ENCODE measurements around the gene SDK1.
"Not testable (repeated sequence)": the region's sequence is repeated elsewhere in the genome, so short reads cannot be mapped to it uniquely, and the experiment has no call there.

The SDK1 gene

GRCh38 chr7:3551536-3551935 is 250.5 kb downstream of the SDK1 start:
- DNase-seq, result no peak

GRCh38 chr7:3552499-3552898 is 251.4 kb downstream of the SDK1 start:
- no peak for DNase-seq

DNA sequence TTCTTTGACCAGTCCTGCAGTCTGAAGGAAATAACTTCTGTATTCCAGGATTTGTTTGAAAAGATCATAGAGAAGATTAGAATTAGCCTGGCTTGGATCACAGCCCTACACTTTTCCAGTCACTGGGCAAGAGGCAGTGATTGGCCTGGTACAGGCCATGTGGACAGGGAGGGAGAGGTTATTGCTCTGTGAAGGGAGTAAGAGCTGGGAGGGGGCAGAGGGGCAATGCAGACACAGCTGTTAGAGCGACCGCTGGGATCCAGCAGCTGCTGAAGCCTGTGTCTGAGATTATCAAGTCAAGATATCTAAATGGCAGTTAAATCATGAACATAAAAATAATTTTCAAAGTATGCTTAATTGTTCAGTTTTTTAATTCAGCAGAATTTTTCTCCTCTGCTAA is 257.3 kb downstream of the SDK1 start:
- DNase-seq, result no peak

DNA sequence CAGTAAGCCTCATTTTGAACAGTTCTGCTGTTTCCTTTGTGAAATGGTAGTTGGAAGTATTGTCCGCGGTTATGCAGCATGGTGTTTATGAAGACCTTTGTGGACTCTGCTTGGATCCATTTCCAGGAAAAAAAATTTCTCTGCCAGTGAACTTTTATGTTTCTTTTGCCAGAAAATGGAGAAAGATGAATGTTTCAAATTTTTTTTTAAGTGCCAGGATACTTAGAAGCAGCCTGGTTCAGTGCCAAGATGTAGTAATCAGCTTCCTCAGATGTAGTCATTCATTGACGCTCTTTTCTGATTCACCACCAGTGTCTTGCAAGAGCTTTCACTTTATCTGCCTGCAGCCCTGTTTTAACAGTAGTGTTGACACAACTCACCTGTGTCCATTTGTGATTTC is 258.2 kb downstream of the SDK1 start:
- no peak for DNase-seq

DNA sequence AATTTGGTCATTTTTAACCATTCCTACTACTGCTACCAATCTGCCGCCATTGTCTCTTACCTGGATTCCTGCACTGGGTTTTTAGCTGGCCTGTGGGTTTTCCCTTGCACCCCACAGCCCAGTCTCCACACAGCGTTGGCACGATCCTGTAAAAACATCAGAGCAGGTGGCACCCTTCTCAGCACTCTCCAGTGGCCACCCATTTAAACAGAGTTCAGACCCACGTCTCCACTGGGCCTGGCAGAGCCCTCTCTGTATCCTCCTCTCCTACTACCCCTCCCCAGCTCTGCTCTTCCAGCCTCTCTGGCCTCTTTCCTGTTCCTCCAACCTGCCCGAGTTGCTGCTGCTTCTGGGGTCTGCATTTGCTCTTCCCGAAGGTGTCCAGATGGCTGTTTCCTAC is 259.4 kb downstream of the SDK1 start:
- no peak for DNase-seq

DNA sequence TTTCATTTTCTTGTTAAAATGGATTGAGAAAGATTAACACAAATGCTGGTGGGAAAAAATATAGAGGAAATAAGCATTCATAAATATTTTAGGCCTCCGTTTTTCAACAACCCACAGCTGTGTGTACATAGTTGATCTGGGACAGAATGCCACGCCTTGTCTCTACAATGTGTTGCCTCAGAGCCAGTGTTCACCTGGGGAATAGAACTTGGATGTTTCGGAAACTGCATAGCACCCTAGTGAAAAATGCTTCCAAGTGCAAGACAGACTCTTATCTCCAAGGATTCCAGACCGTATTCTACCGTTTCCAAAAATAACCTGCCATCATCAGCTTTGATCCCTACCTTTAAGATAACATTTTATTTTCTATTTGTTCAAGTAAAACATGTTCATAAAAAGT is 260.9 kb downstream of the SDK1 start:
- DNase-seq, result no peak

- no peak for DNase-seq
Observed at GRCh38 chr7:3564231-3564630, 263.2 kb downstream of the SDK1 start.

DNA sequence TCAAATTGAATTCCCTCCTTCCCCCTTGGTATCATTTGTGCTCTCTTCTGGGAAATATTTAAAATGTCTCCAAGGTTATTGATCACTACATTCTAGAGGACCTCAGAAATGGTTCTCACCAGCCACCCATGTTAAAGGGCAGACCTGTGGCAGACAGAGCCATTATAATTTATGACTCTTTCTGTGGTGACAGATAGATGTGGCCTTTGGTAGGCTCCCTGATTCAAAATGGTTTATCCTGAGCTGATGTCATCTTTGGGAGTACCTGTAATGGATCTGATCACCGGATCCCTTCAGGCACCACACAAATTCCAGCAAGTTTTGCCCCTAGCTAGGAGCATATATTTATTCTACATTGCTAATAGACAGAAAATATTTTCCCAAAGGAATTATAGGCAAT is 267.5 kb downstream of the SDK1 start:
- no peak for DNase-seq

DNA sequence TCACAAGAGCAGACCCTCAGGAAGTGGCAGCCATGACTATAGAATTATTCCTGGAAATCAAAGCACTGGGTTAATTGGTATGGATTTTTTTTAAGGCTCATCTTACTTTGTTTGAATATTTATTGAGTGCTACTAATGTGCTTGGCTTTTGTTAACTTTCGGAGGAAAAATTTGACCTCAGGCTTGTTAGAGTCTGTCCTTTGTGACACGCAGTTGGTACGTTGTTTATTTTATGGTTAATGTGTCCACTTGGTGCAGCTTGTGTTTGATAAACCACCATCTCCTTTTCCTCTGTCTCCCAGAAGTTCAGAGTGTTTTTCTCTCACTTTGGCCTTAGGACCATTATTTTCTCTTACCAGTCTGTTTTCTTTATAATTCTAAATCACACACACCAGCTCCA is 268.6 kb downstream of the SDK1 start:
- DNase-seq, result no peak

DNA sequence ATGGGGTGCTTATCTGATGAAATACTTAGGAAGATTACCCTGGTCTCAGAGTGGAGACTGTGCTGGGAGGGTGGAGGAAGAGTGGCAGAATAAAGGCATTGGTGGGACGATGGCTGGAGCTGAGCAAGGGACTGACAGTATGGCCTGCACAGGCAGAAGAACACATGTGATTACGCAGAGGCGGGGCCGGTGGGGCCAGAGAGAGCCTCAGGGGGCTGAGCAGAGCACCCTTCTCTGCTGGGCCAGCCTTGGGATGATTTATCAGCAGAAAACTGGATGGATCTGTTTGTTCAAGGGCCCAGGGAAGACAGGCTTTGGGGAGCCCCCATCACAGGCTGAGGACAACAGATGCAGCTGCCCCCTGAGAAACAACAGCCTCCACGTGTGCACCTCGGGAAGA is 272.1 kb downstream of the SDK1 start:
- no peak for DNase-seq

DNA sequence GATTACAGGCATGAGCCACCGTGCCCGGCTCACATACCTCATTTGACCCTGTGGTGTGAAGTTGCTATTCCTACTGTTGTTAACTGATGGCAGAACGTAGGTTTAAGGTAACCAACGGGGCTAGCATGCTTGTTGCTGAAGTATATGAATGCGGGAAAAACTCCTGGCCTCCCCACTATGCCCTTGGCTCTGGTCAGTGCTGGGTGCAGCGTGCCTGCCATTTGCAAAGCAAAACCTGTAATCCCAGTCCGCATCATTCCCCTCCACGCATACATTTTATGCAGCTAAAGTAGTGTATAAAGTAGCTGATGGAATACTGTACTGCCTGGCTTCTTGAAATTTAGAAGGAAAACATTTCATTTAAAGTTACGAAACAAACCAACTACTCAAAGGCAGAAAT is 273.3 kb downstream of the SDK1 start:
- DNase-seq, result no peak

GRCh38 chr7:3575753-3576531 is 274.9 kb downstream of the SDK1 start:
- no peak for DNase-seq

- DNase-seq, result no peak
Observed at GRCh38 chr7:3578399-3578798, 277.3 kb downstream of the SDK1 start.

DNA sequence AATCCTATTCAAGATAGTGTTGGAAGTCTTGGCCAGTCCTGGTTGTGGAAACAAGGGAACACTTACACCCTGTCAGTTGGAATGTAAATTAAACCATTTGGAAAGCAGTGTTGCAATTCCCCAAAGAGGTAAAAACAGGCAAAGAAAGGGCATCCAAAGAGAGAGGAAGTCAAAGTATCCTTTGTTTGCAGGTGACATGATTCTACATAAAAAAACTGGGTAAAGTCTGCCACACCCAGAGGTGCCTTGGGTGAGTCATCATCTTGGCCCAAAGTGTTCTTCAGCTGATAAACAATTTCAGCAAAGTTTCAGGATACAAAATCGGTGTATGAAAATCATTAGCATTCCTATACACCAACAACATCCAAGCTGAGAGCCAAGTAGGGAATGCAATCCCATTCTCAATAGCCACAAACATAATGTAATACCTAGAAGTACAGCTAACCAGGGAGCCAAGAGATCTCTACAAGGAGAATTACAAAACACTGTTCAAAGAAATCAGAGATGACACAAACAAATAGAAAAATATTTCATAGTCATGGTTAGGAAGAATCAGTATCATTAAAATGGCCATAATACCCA is 278.7 kb downstream of the SDK1 start:
- DNase-seq, result no peak

GRCh38 chr7:3582145-3582544 is 281.1 kb downstream of the SDK1 start:
- not testable (repeated sequence) for DNase-seq

DNA sequence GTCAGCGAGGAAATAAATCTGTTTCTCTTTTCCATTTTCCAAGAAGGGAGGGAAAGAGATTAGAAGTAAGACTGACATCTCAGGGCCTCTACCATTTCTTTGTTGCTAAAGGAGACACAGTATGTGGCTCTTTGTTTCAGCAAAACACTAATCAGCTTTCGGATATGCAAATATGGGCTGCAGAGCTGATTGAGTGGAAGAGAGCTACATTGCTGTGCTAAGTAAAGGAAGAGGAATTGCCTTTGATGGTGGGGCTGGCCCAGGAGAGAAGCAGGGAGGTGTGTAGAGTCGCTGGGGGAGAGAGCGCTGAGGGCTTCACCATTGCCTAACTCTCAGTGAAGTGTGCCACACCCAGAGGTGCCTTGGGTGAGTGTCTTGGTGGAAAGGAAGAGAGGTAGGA is 284.8 kb downstream of the SDK1 start:
- no peak for DNase-seq

- no peak for DNase-seq
Observed at GRCh38 chr7:3588341-3588740, 287.3 kb downstream of the SDK1 start.

DNA sequence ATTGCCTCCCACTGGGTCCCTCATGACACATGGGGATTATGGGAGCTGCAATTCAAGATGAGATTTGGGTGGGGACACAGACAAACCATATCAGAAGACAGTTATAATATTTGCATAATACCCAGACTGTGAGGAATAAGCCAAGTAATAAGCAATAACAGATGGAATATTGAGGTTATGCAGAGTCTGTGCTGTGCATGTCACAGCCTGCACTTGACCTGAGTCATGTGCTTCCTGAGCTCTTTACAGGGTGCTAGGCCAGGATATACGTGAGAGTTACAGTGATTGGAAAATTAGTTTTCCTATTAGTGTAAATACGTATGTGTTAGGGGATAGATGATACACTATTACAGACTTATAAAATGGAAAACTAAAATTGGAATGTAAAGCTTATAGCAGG is 288.7 kb downstream of the SDK1 start:
- DNase-seq, result no peak

- DNase-seq, result no peak
Observed at GRCh38 chr7:3591219-3591618, 290.2 kb downstream of the SDK1 start.

DNA sequence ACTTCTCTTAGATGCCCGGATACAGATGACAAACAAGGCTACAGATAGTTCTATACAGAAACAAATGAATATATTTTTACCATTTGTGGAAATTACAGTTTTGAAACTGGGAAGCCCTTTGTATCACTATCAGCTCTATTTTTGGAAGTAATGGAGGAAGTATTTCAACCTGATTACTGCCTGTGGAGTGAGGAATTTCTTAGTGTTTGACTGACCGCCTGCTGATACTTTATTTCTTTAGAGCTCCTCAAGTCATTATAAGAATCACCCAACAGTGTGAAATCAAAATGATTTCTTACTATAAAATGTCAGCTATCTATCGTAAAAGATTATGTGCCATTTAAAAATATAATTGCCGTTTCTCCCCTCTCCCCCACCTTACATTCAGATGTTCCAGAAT is 290.9 kb downstream of the SDK1 start:
- DNase-seq, result no peak

DNA sequence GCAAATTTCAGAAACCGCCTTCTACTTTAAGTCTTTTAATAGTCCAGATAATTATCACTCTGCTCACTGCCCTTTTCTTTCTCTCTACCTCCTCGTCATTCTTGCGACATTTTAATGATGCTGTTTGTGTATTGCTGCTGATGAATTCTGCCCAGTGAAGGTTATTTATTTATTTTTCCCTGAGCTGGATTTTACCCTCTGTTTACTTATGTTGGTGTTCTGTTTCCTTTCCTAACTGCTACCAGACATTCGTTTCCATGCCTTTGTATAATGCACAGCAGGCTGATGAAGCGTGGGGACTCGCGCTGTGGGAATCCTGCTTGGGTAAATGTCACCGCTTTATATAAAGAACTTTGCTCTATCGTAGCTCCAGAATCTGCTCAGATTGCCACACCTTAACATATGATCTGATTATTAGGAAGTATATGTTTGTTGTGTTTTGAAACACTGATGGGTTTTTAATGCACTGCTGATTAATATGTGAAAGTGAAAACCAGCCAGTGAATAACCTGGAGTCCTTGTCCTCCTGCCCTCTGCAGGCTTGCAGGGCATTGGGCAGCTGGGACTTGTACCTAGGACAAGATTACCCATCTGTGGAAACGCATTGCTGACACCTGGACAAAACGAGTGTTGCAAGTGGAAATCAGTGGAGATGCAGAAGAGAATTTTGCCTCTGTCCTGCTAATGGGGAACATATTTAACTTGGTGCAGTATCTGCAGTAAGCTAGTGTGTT is 291.5 kb downstream of the SDK1 start:
- no peak for DNase-seq

DNA sequence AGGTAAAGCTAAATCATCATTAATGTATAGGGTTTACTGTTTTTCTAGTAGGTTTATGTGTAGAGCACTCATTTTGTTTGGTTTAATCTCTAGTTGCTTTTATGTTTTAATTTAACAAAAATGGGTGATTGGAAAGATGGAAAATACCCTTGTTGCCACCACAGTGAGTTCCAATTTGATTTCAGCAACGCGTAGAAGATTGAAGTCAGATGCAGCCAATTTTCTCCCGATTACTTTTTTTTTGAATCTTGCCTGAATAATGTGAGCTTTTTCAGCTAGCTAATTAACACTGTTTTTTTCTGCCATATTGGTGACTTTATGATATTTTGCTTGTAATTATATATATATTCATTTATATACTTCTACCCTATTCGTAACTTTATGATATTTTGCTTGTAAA is 293.8 kb downstream of the SDK1 start:
- no peak for DNase-seq

- DNase-seq, result no peak
Observed at GRCh38 chr7:3598854-3599253, 297.8 kb downstream of the SDK1 start.

GRCh38 chr7:3605222-3605621 is 304.2 kb downstream of the SDK1 start:
- no peak for DNase-seq
